PC-9 (cell line): ENCODE data around the gene KLHL6. TPM values are rescaled to one million over a fixed set of nuclear protein-coding genes. Genes with fewer than 3 reads are reported as not detected.

Experiments used
- BruUV-seq: library from RNA; stranded (reverse); fragments of 400-500 nt; replicated peaks from 2 replicates; lab custom pipeline; 2021; lab: Mats Ljungman, UMichigan
- CTCF ChIA-PET: fragments of 300-600 bp; sonication (Branson Sonifier 250); formaldehyde crosslinking; loops from one replicate; lab custom pipeline; 2022; ENCODE audit warnings: antibody characterized with exemption; lab: Charles Lee
- POLR2A ChIA-PET: fragments of 300-600 bp; sonication (Branson Sonifier 250); formaldehyde crosslinking; loops from one replicate; lab custom pipeline; 2022; ENCODE audit warnings: antibody characterized with exemption; ENCODE audit not compliant: unreplicated experiment; lab: Charles Lee
- DNase-seq, 2 experiments: peaks; one replicate each; pipeline versions ENCODE4 v3.0.0 to v3.0.0-alpha.2; 2015 to 2022; ENCODE audit warnings: mixed read lengths in 1 of 2
- H2AFZ ChIP-seq: fragments of 200-600 bp; sonication (generic); 2 replicates; pipeline ENCODE4 v1.8.1; 2017; ENCODE audit warnings: antibody characterized with exemption
- H3F3A ChIP-seq: fragments of 200-600 bp; sonication (generic); 2 replicates; pipeline ENCODE4 v1.8.1; 2017; ENCODE audit warnings: antibody characterized with exemption, mild to moderate bottlenecking, low read depth; ENCODE audit not compliant: insufficient read depth
- H3K27ac ChIP-seq: fragments of 200-600 bp; sonication (generic); 2 replicates; pipeline ENCODE4 v1.6.1; 2016; ENCODE audit warnings: mixed run types
- H3K27me3 ChIP-seq: fragments of 200-600 bp; sonication (generic); 2 replicates; pipeline ENCODE4 v1.6.1; 2016; ENCODE audit warnings: low read depth, mixed run types; ENCODE audit not compliant: insufficient read depth
- H3K36me3 ChIP-seq: fragments of 200-600 bp; sonication (generic); 2 replicates; pipeline ENCODE4 v1.6.1; 2016; ENCODE audit warnings: low read depth, mixed run types
- H3K4me1 ChIP-seq: fragments of 200-600 bp; sonication (generic); replicated peaks from 2 replicates; pipeline ENCODE4 v1.6.1; 2016; ENCODE audit warnings: mixed run types; ENCODE audit not compliant: insufficient read depth
- H3K4me2 ChIP-seq: fragments of 200-600 bp; sonication (generic); 2 replicates; pipeline ENCODE4 v1.6.1; 2017; ENCODE audit warnings: mixed run types
- H3K4me3 ChIP-seq: fragments of 200-600 bp; sonication (generic); 2 replicates; pipeline ENCODE4 v1.6.1; 2016; ENCODE audit warnings: mixed run types
- H3K79me2 ChIP-seq: fragments of 200-600 bp; sonication (generic); 2 replicates; pipeline ENCODE4 v1.6.1; 2017; ENCODE audit warnings: low read depth, mixed run types
- H3K9me2 ChIP-seq: fragments of 200-600 bp; sonication (generic); 2 replicates; pipeline ENCODE4 v1.8.1; 2017; ENCODE audit warnings: mild to moderate bottlenecking; ENCODE audit not compliant: insufficient read depth
- H3K9me3 ChIP-seq: fragments of 200-600 bp; sonication (generic); 2 replicates; pipeline ENCODE4 v1.8.1; 2016; ENCODE audit warnings: low read depth; ENCODE audit not compliant: insufficient read depth
- H4K20me1 ChIP-seq: fragments of 200-600 bp; sonication (generic); 2 replicates; pipeline ENCODE4 v1.8.1; 2017; ENCODE audit not compliant: insufficient read depth
- CTCF ChIP-seq: fragments of 200-600 bp; sonication (generic); conservative IDR thresholded peaks from 2 replicates; pipeline ENCODE4 v1.6.1; 2017; ENCODE audit warnings: mixed run types, antibody characterized with exemption, mild to moderate bottlenecking, moderate library complexity
- EZH2 ChIP-seq: fragments of 200-600 bp; sonication (generic); IDR thresholded peaks from 2 replicates; pipeline ENCODE4 v1.8.0; 2017; ENCODE audit warnings: antibody characterized with exemption, low read depth
- intact Hi-C: fragments of 100-400 bp; cut with micrococcal nuclease; formaldehyde crosslinking; loops from one replicate; pipeline ENCODE4 v1.10.0; 2022; ENCODE audit not compliant: unreplicated experiment
- total RNA-seq: library from RNA; stranded (reverse); gene quantifications from 2 replicates; pipeline ENCODE4 v1.2.3, GENCODE V29; 2021

Gene KLHL6
- total RNA-seq, 1 experiment from 2014 or later: 0.04 TPM

GRCh38 chr3:183500319-183500718, 55.2 kb downstream of the KLHL6 start:
- no TSS peak for BruUV-seq

GRCh38 chr3:183498634-183499033, 56.9 kb downstream of the KLHL6 start:
- TF ChIP-seq CTCF (no peak), EZH2 (no peak)
- CTCF ChIA-PET: no interaction called here

More at GRCh38 chr3:183500319-183500718, 55.2 kb downstream of the KLHL6 start:
- ChIA-PET CTCF (no interaction called here), POLR2A (no interaction called here)
- H3K27me3 ChIP-seq: no peaks in the 10 kb centered on the region
- no peak overlapping the region for H3K4me3 ChIP-seq
- H3K9me2 ChIP-seq: no peaks in the 10 kb centered on the region
- intact Hi-C loops: no loop called here
- no peak overlapping the region for H3K27ac ChIP-seq
- TF ChIP-seq CTCF (no peak), EZH2 (no peak)
- H2AFZ ChIP-seq: no peak overlapping the region
- H3K9me3 ChIP-seq: no peaks in the 10 kb centered on the region
- H3K79me2 ChIP-seq: no peaks in the 10 kb centered on the region
- H4K20me1 ChIP-seq: no peaks in the 10 kb centered on the region
- DNase-seq: no peak
- no peak overlapping the region for H3K4me2 ChIP-seq
- no peaks in the 10 kb centered on the region for H3F3A ChIP-seq
- no peaks in the 10 kb centered on the region for H3K4me1 ChIP-seq
- H3K36me3 ChIP-seq: no peaks in the 10 kb centered on the region

GRCh38 chr3:183497313-183497712, 58.2 kb downstream of the KLHL6 start:
- Histone ChIP-seq H3F3A (no peaks in the 10 kb centered on the region), H4K20me1 (no peaks in the 10 kb centered on the region), H3K27ac (no peak overlapping the region), H3K4me3 (no peak overlapping the region), H3K4me2 (no peak overlapping the region), H3K27me3 (no peaks in the 10 kb centered on the region), H3K9me2 (no peaks in the 10 kb centered on the region), H3K4me1 (no peaks in the 10 kb centered on the region), H3K79me2 (no peaks in the 10 kb centered on the region), H2AFZ (no peak overlapping the region), H3K36me3 (no peaks in the 10 kb centered on the region), H3K9me3 (no peaks in the 10 kb centered on the region)
- ChIA-PET CTCF (no interaction called here), POLR2A (no interaction called here)
- TF ChIP-seq CTCF: no peak
- intact Hi-C loops: no loop called here
- no peak for DNase-seq
- BruUV-seq: no TSS peak

More at GRCh38 chr3:183498634-183499033, 56.9 kb downstream of the KLHL6 start:
- H3K4me1 ChIP-seq: no peaks in the 10 kb centered on the region
- POLR2A ChIA-PET: no interaction called here
- no peaks in the 10 kb centered on the region for H3F3A ChIP-seq
- no peak overlapping the region for H3K4me3 ChIP-seq
- no TSS peak for BruUV-seq
- H3K4me2 ChIP-seq: no peak overlapping the region
- H3K36me3 ChIP-seq: no peaks in the 10 kb centered on the region
- H3K9me3 ChIP-seq: no peaks in the 10 kb centered on the region
- no peaks in the 10 kb centered on the region for H4K20me1 ChIP-seq
- no peaks in the 10 kb centered on the region for H3K9me2 ChIP-seq
- no peak overlapping the region for H2AFZ ChIP-seq
- H3K27ac ChIP-seq: no peak overlapping the region
- no peaks in the 10 kb centered on the region for H3K27me3 ChIP-seq
- intact Hi-C loops: no loop called here
- DNase-seq: no peak
- no peaks in the 10 kb centered on the region for H3K79me2 ChIP-seq
